Measurements from ENCODE around the gene STARD10. TPM values are rescaled to one million over a fixed set of nuclear protein-coding genes. Genes with fewer than 3 reads are reported as not detected.

The STARD10 gene
- total RNA-seq, 2 experiments from 2014 or later, result 10.5 to 12.9 TPM

GRCh38 chr11:72727521-72727920 is 66.3 kb downstream of the STARD10 start:
- Histone ChIP-seq H3K27me3 (ENCODE audit: control insufficient read depth in 1 of 2, insufficient read depth in 2 of 2, low read length in 2 of 2) (no peaks in the 10 kb centered on the region), H3K4me1 (ENCODE audit: insufficient read depth, low read length) (peaks cover 27% of the 10 kb centered on the region), H3K9me3 (ENCODE audit: control insufficient read depth in 1 of 2, insufficient read depth in 1 of 2, low read length in 2 of 2) (peaks cover 0 to 4% of the 10 kb centered on the region in 2 experiments), H3K36me3 (ENCODE audit: insufficient read depth, low read length) (peaks cover 23% of the 10 kb centered on the region), H3K27ac (ENCODE audit: low read depth in 1 of 2, low read length in 2 of 2) (no peak overlapping the region), H3K4me3 (ENCODE audit: low read length) (no peak overlapping the region)
- peaks cover 22% of the 10 kb centered on the region for H3K36me3 Mint-ChIP-seq (ENCODE audit: low read depth)
- no peak overlapping the region for H3K4me3 Mint-ChIP-seq
- H3K27ac Mint-ChIP-seq, result peak overlapping the region; percentile 66
- ChIA-PET CTCF (interaction anchor here (1.3 kb wide), 1 partner anchor 67 kb away, joined by 4 read pairs; the partner anchor contains the start of gene STARD10), POLR2A (interaction anchor here (1.5 kb wide), 1 partner anchor 66 kb away, joined by 3 read pairs; no protein-coding TSS in a partner anchor)
- peaks cover 19% of the 10 kb centered on the region for H3K4me1 Mint-ChIP-seq (ENCODE audit: low read depth)
- no peaks in the 10 kb centered on the region for H3K9me3 Mint-ChIP-seq
- ATAC-seq (ENCODE audit: poor library complexity), result no peak
- intact Hi-C loops (cut with DNase I, micrococcal nuclease), result loop anchor here in 1 of 2 experiments (5.0 kb wide), 1 partner anchor 85 kb away; the partner anchor contains the start of gene ATG16L2
- no peaks in the 10 kb centered on the region for H3K27me3 Mint-ChIP-seq
- peak in 1 of 14 experiments; percentile 29 for DNase-seq
- TF ChIP-seq, protein P1, sequence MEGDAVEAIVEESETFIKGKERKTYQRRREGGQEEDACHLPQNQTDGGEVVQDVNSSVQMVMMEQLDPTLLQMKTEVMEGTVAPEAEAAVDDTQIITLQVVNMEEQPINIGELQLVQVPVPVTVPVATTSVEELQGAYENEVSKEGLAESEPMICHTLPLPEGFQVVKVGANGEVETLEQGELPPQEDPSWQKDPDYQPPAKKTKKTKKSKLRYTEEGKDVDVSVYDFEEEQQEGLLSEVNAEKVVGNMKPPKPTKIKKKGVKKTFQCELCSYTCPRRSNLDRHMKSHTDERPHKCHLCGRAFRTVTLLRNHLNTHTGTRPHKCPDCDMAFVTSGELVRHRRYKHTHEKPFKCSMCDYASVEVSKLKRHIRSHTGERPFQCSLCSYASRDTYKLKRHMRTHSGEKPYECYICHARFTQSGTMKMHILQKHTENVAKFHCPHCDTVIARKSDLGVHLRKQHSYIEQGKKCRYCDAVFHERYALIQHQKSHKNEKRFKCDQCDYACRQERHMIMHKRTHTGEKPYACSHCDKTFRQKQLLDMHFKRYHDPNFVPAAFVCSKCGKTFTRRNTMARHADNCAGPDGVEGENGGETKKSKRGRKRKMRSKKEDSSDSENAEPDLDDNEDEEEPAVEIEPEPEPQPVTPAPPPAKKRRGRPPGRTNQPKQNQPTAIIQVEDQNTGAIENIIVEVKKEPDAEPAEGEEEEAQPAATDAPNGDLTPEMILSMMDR (IDR thresholded peaks at IDR 0.05), result no peak

DNA sequence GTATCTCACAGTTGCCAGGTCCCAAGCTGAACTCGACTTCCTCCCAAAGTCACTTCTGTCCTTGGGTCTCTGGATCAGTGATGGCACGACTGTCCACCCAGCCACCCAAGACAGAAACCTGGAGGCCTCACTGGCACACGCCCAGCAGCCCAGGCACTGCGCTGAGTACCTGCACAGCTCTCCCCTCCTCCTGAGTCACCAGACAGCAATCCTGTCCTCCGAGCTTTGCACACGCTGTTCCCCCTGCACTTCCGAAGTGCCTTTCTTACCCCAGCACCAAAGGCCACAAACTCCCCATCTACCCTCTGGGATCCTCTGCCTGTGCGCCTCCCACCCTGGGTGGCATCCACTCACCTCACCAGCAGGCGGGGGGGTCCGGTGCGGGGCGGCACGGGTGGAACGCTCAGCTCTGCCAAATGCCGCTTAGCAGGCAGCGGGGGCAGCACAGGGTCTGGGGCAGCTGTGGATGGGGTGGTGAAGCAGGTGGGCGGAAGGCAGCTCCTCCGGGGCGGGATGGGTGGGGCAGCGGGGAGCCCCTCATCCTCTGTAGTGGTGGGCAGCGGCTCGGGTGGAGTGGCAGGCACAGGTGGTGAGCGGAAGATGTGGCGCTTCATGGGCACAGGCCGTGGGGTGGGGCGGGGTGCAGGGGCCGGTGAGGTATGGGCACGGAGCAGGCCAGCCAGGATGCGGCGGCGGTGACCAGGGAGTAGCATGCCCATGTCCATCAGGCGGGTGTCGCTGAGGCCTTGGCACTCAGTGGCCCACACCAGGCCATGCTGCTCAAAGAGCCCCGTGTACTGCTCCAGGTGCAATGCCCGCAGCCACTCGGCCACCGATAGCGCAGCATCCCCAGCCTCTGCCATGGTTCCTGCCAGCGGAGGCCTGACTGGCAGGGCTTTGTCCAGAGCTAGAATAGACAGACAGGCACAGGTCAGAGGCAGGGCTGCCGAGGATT is 67.3 kb downstream of the STARD10 start:
- Mint-ChIP-seq H3K27me3 (no peaks in the 10 kb centered on the region), H3K4me3 (no peak overlapping the region), H3K36me3 (ENCODE audit: low read depth) (peaks cover 29% of the 10 kb centered on the region), H3K27ac (no peak overlapping the region), H3K9me3 (no peaks in the 10 kb centered on the region), H3K4me1 (ENCODE audit: low read depth) (peaks cover 29% of the 10 kb centered on the region)
- intact Hi-C loops (cut with DNase I, micrococcal nuclease), result loop anchor here in 1 of 2 experiments (5.0 kb wide), 1 partner anchor 86 kb away; the partner anchor contains the start of gene ATG16L2
- no peaks in the 10 kb centered on the region for H3K27me3 ChIP-seq (ENCODE audit: control insufficient read depth in 1 of 2, insufficient read depth in 2 of 2, low read length in 2 of 2)
- H3K4me1 ChIP-seq (ENCODE audit: insufficient read depth, low read length), result peaks cover 35% of the 10 kb centered on the region
- H3K9me3 ChIP-seq (ENCODE audit: control insufficient read depth in 1 of 2, insufficient read depth in 1 of 2, low read length in 2 of 2), result no peaks in the 10 kb centered on the region
- H3K27ac ChIP-seq (ENCODE audit: low read depth in 1 of 2, low read length in 2 of 2), result no peak overlapping the region
- CTCF ChIA-PET, result interaction anchor here (1.3 to 1.6 kb wide), 2 partner anchors 68 to 120 kb away, joined by 4 to 11 read pairs; partner anchors contain the start of gene STARD10
- TF ChIP-seq, protein P1 (IDR thresholded peaks at IDR 0.05), result no peak
- POLR2A ChIA-PET, result interaction anchor here (5.1 kb wide), 1 partner anchor 67 kb away, joined by 54 read pairs; the partner anchor contains the start of gene STARD10
- DNase-seq, result no peak
- no peak overlapping the region for H3K4me3 ChIP-seq (ENCODE audit: low read length)
- no peak for ATAC-seq (ENCODE audit: poor library complexity)
- H3K36me3 ChIP-seq (ENCODE audit: insufficient read depth, low read length), result peaks cover 22% of the 10 kb centered on the region

DNA sequence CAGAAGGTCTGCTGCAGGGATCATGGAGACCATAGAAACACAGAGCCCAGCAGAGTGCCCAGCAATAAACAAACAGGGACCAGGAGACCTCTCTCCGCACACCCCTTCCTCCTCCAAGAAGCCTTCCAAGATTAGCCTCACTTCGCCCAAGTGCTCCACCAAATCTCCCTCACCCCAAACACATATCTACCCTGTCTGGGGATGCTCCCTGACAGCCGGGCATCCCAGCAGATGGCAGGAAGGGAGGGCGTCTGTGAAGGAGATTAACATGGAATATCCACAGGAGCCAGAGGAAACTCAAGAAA is 68.2 kb downstream of the STARD10 start:
- Histone ChIP-seq H3K9me3 (ENCODE audit: control insufficient read depth in 1 of 2, insufficient read depth in 1 of 2, low read length in 2 of 2) (no peaks in the 10 kb centered on the region), H3K27ac (ENCODE audit: low read depth in 1 of 2, low read length in 2 of 2) (no peak overlapping the region), H3K27me3 (ENCODE audit: control insufficient read depth in 1 of 2, insufficient read depth in 2 of 2, low read length in 2 of 2) (no peaks in the 10 kb centered on the region), H3K4me1 (ENCODE audit: insufficient read depth, low read length) (peaks cover 43% of the 10 kb centered on the region), H3K4me3 (ENCODE audit: low read length) (no peak overlapping the region), H3K36me3 (ENCODE audit: insufficient read depth, low read length) (peaks cover 16% of the 10 kb centered on the region)
- Mint-ChIP-seq H3K4me3 (no peak overlapping the region), H3K27ac (peak overlapping the region; percentile 90), H3K27me3 (no peaks in the 10 kb centered on the region), H3K36me3 (ENCODE audit: low read depth) (peaks cover 21% of the 10 kb centered on the region), H3K9me3 (no peaks in the 10 kb centered on the region), H3K4me1 (ENCODE audit: low read depth) (peaks cover 38% of the 10 kb centered on the region)
- intact Hi-C loops (cut with DNase I, micrococcal nuclease), result loop anchor here (1.0 to 5.0 kb wide), 5 partner anchors 68 to 517 kb away; partner anchors contain the start of gene ATG16L2 (in 1 of the 2)
- ATAC-seq (ENCODE audit: poor library complexity) (no peak), DNase-seq (no peak)
- ChIA-PET CTCF (interaction anchor here (0.6 to 4.3 kb wide), 30 partner anchors 9 to 454 kb away, joined by 3 to 80 read pairs (median 4); partner anchors contain the start of gene STARD10), POLR2A (interaction anchor here (0.6 to 5.1 kb wide), 10 partner anchors 11 to 452 kb away, joined by 3 to 54 read pairs (median 4); partner anchors contain the start of genes ATG16L2 and STARD10)
- TF ChIP-seq, protein P1 (IDR thresholded peaks at IDR 0.05), result no peak

Data from CD4-positive, alpha-beta T cell (primary cell).